Activated CD4-positive, alpha-beta T cell treated with anti-CD3 and anti-CD28 coated beads for 48 hours (primary cell): ENCODE measurements around the gene TPX2.
"Not testable (repeated sequence)": the region's sequence is repeated elsewhere in the genome, so short reads cannot be mapped to it uniquely, and the experiment has no call there.

Experiments
- DNase-seq: peaks from one replicate; pipeline ENCODE4 v3.0.0-alpha.2; 2020

TPX2 gene

GRCh38 chr20:31816221-31816620, 77.1 kb downstream of the TPX2 start:
- DNase-seq, result no peak

GRCh38 chr20:31817461-31817860, 78.4 kb downstream of the TPX2 start:
- DNase-seq, result no peak

- DNase-seq, result no peak
These were observed 79.4 kb downstream of the TPX2 start for GRCh38 chr20:31818376-31818908.

GRCh38 chr20:31819083-31819784, 80.1 kb downstream of the TPX2 start, which contains the start of gene MYLK2:
Gene MYLK2 (plus strand): TSS chr20:31819356. CDS start chr20:31819581, 225 bp downstream.
- DNase-seq, result no peak

DNA sequence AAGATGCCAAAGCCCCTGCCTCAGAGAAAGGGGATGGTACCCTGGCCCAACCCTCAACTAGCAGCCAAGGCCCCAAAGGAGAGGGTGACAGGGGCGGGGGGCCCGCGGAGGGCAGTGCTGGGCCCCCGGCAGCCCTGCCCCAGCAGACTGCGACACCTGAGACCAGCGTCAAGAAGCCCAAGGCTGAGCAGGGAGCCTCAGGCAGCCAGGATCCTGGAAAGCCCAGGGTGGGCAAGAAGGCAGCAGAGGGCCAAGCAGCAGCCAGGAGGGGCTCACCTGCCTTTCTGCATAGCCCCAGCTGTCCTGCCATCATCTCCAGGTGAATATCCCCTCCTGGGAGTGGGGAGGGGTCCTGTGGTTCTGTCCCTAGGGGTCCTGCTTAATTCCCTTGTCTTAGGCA, 81.1 kb downstream of the TPX2 start:
- no peak for DNase-seq

DNA sequence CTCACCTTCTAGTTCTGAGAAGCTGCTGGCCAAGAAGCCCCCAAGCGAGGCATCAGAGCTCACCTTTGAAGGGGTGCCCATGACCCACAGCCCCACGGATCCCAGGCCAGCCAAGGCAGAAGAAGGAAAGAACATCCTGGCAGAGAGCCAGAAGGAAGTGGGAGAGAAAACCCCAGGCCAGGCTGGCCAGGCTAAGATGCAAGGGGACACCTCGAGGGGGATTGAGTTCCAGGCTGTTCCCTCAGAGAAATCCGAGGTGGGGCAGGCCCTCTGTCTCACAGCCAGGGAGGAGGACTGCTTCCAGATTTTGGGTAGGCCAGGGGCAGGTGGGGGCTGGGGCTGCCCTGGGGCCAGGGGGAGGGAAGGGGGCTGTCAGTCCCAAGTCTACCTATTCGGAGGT, 82.3 kb downstream of the TPX2 start:
- DNase-seq, result no peak

DNA sequence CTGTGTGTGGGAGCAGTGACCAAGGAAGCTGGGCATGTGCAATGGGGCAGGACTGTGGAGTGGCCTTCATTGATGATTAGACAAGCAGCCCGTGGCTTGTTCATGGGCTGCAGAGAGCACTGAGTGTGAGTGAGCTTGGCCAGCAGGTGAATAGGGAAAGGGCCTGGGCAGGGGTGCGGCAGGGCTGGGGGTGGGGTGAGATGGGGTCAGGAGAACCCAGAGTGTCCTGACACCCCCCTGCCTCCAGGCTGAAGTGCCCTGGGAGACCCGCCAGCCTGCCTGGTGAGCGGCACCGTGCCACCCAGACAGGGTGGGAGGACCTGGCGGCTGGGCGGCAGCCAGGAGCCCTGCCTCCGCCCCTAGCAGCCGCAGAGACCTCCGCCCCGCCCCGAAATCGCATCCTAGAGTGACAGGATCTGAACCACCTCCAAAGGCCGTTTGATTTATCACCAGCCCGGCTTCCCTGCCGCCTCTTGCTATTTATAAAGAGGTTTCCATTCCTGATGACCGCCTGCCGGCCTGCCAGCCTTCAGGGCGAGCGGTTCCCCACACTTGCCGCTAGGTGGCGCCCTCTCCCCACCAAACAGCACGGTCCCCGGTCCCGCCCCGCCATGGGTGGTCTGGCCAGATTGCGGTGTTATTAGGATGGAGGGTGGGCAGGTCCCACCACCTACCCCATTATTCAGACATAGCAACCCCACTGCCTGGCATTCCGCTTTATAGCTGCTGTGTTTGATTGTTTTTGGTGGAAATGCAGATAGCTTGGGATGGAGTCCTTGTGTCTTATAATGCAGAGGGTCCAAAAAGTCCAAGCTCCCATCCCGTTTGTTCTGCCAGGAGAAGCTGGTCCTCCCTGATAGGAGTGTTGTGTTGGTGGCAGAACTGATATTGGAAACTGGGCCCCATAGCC, 83.6 kb downstream of the TPX2 start:
- DNase-seq, result peak; percentile 81

- DNase-seq, result no peak
These were observed 84.5 kb downstream of the TPX2 start for GRCh38 chr20:31823360-31824124.

- no peak for DNase-seq
These were observed 85.0 kb downstream of the TPX2 start for GRCh38 chr20:31824125-31824485.

DNA sequence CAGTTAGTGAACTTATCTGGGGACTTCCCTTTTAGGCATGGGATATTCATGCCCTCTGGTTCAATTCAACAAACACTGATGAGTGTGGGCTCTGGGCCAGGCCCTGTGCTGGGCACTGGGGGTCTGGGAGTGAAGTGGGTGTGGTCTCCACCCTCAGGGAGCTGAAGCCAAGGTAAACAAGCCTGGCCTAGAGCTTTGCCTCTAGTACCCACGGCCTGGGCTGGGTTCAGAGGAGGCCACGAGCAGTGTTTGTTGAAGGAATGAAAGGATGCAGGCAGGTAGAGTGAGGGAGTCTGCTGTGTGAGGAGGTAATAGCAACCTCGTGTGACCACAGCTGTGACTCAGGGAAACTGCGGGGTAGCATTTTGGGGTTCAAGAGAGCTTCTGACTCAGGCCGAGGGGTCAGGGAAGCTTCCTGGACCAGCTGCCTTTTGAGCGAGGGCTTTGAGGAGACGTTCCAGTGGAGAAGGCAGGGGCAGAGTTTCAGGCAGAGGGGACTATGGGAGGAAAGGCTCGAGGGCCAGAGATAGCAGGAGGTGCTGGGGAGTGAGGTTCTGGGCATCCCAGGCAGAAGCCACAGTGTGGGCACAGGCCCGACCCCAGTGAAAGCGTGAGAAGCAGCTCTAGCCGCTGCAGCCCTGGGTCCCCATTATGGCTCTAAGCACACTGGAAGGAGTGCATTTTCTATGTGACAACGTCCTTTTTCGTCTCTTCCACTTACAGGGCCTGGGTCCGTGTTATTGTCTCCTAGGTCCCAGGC, 85.6 kb downstream of the TPX2 start:
- no peak for DNase-seq

DNA sequence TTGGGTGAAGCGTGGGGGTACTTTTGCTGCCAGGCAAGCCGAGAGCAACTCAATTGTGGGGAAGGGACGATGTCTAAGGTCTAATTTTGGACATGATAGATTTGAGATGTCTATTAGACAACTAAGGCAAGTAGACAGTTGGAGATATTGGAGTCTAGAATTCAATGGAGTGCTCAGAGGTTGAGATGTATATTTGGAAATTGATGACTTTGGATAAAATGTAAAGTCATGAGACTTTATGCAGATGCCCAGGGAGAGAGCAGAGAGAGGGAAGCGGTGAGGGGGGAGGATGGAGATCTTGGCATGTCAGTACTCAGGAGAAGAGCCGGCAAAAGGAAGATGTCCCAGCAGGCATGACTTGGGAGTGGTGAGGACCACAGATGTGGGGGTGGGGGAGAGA, 87.0 kb downstream of the TPX2 start:
- DNase-seq, result no peak

DNA sequence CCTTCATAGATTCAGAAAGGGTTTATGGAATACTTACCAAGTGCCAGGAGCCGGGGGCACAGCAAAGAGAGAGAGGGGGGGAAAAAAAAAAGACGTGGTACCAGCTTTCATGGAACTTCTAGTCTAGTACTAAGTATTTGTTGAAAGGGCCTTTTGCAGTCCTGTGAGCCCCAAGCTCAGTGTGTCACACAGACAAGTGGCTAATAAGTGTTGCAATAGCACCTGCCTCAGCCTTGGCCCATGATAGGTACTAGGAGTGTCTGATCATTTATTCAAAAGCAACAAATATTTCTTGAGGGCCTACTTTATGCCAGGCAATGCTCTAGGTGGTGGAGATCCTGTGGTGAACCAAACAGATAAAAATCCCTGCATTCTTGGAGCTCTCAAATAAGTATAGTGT, 88.0 kb downstream of the TPX2 start:
- no peak for DNase-seq

DNA sequence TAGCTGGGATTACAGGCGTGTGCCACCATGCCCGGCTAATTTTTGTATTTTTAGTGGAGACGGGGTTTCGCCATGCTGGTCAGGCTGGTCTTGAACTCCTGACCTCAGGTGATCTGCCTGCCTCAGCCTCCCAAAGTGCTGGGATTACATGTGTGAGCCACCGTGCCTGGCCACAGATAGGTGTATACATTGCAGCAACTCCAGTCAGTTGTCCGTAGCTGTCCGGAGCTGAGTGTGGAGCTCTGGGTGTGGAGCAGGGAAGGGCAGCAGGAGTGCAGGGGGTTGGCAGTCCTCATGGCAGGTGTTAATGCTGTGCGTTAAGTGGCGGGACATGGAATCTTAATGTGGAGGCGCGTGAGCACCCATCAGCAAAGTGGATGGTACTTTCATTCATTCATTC, 88.9 kb downstream of the TPX2 start:
- DNase-seq, result not testable (repeated sequence)

- DNase-seq, result no peak
These were observed 90.6 kb downstream of the TPX2 start for GRCh38 chr20:31829731-31830130.

DNA sequence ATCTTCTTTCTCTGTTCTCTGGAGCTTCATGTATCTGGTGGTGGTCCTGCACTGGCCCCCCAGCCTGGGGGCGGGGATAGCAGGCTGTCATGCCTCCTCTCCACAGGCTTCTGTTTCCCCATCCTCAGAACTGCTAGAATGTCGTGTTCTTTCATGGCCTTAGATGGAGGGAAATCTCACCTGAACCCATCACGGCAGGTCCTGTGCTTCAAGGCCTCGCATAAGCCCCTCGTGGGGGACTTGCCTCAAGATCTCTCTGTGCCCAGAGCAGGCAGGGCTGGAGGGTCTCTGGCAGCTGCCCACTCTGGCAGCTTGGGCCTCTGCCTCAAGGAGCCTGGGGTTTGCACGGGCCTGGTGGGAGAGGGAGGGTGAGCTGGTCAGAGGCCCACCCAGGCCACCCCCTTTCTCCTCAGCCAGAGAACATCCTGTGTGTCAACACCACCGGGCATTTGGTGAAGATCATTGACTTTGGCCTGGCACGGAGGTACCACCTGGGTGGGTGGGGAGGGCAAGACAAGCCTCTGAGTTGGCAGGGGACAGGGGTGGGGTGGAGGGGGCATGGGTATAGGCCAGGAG, 91.4 kb downstream of the TPX2 start:
- DNase-seq, result no peak

DNA sequence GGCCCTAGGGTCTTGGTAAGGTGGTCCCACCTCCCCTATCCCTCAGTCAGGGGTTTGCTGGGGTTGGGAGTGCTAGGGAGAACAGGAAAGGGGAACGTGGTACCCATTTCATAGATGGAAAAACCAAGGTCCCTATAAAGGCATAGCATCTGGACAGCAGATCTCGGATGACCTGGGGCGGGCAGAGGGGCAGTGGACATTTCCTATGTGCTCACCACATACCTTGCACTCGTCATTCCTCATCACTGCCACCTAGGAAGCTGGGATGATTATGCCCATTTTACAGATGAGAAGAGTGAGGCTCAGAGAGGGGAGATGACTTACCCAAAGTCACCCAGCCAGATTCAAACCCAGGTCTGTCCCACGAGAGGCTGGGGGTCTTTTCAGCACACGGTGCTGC, 92.1 kb downstream of the TPX2 start:
- no peak for DNase-seq

GRCh38 chr20:31831771-31832306, 92.7 kb downstream of the TPX2 start:
- no peak for DNase-seq

DNA sequence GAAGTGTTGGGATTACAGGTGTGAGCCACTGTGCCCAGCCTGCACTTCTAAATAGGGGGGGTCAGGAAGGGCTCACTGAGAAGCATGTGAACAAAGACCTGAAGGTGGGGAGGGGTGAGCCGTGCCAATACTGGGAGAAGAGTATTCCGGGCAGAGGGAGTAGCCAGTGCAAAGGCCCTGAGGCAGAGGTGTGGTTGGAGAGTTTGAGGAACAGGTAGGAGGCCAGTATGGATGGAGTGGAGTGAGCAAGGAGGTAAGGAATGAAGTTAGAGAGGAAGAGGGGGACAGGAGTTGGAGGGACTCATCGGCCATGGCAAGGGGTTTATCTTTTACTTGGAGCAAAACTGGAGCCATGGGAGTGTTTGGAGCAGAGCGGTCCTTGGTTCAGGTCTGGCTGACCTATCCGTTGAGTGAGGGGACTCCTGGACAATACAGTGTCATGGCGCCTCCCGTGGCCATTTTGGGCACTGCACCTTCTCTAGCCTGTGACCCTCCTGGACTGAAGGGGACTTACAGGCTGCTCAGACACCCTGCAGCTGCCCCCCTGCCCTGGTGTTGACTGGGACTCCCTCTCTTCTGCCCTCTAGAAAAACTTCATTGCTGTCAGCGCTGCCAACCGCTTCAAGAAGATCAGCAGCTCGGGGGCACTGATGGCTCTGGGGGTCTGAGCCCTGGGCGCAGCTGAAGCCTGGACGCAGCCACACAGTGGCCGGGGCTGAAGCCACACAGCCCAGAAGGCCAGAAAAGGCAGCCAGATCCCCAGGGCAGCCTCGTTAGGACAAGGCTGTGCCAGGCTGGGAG, 94.2 kb downstream of the TPX2 start:
- peak; percentile 78 for DNase-seq

DNA sequence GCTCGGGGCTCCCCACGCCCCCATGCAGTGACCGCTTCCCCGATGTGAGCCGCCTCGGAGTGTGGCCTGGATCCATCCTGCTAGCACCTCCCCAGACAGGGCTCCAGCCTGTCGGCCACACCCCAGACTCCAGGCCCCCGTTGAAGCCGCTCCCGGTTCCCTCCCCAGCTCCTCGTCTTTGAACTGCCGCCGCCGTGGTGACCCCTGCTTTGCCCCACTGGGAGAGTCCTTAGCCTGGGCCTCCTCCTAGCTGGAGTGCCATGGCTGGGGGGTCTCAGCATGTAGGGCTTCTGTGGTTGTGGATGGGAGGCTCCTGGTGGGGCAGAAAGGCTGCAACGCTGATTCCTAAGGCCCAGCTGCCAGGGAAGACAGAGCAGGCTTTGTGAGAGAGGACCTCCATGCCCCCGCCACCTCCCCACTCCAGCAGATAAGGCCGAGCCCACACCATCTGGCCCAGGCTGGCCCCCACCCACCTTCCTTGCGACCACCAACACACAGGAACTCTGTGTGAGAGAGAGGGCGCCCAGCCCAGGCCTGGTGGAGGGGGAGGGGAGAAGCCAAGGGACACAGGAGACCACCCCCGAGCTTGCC, 94.9 kb downstream of the TPX2 start:
- DNase-seq, result no peak

- DNase-seq, result no peak
These were observed 96.5 kb downstream of the TPX2 start for GRCh38 chr20:31835554-31835953.
